ENCODE data around the gene HSPA6.
"Not testable (repeated sequence)": the region's sequence is repeated elsewhere in the genome, so short reads cannot be mapped to it uniquely, and the experiment has no call there.

DNA sequence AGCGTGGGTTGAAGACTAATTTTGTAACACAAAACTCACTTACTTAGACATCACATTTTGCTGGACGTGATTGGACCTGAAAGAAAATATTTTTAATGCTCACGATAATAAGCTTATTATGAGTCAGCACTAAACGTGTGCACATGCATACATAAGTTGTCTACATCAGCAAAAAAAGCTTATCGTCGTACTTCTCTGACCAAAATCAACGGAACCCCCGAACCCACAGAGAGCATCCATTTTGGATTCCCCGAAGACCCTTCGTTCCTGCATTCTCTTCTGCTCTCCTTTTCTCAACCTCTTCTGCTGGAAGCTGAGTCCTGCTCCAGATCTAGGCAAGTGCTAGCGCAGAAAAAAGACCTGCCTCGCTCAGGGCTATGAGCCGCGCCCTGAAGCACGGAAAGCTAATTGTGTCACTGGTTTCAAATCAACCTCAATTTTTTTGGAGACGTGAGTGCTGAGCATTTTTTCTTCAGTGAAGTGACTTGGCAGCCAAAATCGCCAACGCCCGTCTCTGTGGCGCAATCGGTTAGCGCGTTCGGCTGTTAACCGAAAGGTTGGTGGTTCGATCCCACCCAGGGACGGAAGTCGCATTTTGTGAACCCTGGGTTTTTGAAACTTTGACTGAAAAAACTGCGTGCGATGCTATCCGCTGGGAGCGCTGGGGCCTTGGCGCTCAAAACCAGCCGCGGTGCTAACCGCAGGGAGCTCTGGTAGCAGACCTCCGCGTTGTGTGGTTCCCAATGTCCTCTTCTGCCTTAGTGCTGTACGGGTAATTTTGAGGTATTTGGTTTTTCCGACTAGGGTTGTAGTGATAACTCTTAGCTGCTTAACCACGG is 15.6 kb downstream of the HSPA6 start:
- TF ChIP-seq, protein P1, sequence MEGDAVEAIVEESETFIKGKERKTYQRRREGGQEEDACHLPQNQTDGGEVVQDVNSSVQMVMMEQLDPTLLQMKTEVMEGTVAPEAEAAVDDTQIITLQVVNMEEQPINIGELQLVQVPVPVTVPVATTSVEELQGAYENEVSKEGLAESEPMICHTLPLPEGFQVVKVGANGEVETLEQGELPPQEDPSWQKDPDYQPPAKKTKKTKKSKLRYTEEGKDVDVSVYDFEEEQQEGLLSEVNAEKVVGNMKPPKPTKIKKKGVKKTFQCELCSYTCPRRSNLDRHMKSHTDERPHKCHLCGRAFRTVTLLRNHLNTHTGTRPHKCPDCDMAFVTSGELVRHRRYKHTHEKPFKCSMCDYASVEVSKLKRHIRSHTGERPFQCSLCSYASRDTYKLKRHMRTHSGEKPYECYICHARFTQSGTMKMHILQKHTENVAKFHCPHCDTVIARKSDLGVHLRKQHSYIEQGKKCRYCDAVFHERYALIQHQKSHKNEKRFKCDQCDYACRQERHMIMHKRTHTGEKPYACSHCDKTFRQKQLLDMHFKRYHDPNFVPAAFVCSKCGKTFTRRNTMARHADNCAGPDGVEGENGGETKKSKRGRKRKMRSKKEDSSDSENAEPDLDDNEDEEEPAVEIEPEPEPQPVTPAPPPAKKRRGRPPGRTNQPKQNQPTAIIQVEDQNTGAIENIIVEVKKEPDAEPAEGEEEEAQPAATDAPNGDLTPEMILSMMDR (IDR thresholded peaks at IDR 0.05) = not testable (repeated sequence)
- not testable (repeated sequence) for TF ChIP-seq POLR2A (IDR thresholded peaks at IDR 0.05)
